Measurements from ENCODE around the gene PDS5B.

PDS5B gene

DNA sequence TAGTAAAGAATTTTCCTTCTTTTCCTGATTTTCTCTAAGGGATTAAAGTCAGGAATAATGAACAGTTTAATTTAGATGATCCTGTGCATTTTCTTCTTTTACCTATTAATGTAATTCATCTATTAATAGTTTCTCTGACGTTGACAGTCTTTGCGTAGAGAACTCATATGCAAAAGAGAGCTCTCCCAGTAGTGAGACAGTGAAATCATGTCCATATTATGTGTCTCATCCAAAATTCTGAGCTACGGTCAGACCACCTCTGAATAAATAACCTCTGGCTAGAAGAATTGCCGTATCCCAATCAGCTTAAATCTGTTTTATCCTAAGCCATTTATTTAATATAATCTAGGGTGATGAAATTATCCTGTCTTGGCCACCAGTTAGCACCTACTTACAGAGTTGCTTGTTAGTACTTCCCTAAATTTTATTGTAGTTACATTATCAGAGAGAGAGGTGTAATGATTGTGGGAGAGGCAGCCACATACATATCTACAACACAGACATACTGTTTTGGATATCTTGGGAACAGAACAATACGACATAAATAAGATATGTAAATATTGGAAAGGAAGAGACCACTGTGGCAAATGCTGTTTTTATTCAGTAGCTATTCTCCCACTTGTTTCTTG, 30.7 kb downstream of the PDS5B start (continued):
- TF ChIP-seq, protein P1, sequence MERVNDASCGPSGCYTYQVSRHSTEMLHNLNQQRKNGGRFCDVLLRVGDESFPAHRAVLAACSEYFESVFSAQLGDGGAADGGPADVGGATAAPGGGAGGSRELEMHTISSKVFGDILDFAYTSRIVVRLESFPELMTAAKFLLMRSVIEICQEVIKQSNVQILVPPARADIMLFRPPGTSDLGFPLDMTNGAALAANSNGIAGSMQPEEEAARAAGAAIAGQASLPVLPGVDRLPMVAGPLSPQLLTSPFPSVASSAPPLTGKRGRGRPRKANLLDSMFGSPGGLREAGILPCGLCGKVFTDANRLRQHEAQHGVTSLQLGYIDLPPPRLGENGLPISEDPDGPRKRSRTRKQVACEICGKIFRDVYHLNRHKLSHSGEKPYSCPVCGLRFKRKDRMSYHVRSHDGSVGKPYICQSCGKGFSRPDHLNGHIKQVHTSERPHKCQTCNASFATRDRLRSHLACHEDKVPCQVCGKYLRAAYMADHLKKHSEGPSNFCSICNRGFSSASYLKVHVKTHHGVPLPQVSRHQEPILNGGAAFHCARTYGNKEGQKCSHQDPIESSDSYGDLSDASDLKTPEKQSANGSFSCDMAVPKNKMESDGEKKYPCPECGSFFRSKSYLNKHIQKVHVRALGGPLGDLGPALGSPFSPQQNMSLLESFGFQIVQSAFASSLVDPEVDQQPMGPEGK (tag by site-specific recombination; IDR thresholded peaks at IDR 0.05), result no peak

GRCh38 chr13:32622827-32623226, 36.6 kb downstream of the PDS5B start:
- H3K27ac ChIP-seq (ENCODE audit: extremely low read depth, low read depth, low read length), result no peak overlapping the region
- H3K4me3 ChIP-seq (ENCODE audit: low read depth, low read length), result no peak overlapping the region
- no peaks in the 10 kb centered on the region for H3K36me3 ChIP-seq (ENCODE audit: control insufficient read depth in 2 of 2, insufficient read depth in 1 of 2, low read length in 2 of 2)
- H3K4me1 ChIP-seq (ENCODE audit: control insufficient read depth, insufficient read depth, low read length), result no peaks in the 10 kb centered on the region
- CTCF ChIA-PET, result interaction anchor here (1.0 kb wide), 1 partner anchor 28 kb away, joined by 3 read pairs; no protein-coding TSS in a partner anchor
- POLR2A ChIA-PET, result no interaction called here
- H3K9me3 ChIP-seq (ENCODE audit: control insufficient read depth, insufficient read depth, low read depth, low read length), result no peaks in the 10 kb centered on the region
- TF ChIP-seq, protein P2, sequence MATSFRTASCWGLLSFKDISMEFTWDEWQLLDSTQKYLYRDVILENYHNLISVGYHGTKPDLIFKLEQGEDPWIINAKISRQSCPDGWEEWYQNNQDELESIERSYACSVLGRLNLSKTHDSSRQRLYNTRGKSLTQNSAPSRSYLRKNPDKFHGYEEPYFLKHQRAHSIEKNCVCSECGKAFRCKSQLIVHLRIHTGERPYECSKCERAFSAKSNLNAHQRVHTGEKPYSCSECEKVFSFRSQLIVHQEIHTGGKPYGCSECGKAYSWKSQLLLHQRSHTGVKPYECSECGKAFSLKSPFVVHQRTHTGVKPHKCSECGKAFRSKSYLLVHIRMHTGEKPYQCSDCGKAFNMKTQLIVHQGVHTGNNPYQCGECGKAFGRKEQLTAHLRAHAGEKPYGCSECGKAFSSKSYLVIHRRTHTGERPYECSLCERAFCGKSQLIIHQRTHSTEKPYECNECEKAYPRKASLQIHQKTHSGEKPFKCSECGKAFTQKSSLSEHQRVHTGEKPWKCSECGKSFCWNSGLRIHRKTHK (tag by site-specific recombination; IDR thresholded peaks at IDR 0.05), result no peak
- TF ChIP-seq IKZF3 (tag by site-specific recombination; IDR thresholded peaks at IDR 0.05), result no peak
- TF ChIP-seq ZNF335 (tag by site-specific recombination; conservative IDR thresholded peaks at IDR 0.05), result no peak
- TF ChIP-seq ZNF157 (tag by site-specific recombination; IDR thresholded peaks at IDR 0.05), result no peak
- TF ChIP-seq OSR2 (tag by site-specific recombination; IDR thresholded peaks at IDR 0.05), result no peak
- TF ChIP-seq ZNF140 (tag by site-specific recombination; IDR thresholded peaks at IDR 0.05), result no peak
- peak; percentile 87 for TF ChIP-seq SETDB1 (IDR thresholded peaks at IDR 0.05; ENCODE audit: insufficient read length, low read length)
- TF ChIP-seq ZNF549 (tag by site-specific recombination; IDR thresholded peaks at IDR 0.05), result peak; percentile 96
- TF ChIP-seq ZNF24 (tag by site-specific recombination; IDR thresholded peaks at IDR 0.05), result no peak
- TF ChIP-seq, protein P3, sequence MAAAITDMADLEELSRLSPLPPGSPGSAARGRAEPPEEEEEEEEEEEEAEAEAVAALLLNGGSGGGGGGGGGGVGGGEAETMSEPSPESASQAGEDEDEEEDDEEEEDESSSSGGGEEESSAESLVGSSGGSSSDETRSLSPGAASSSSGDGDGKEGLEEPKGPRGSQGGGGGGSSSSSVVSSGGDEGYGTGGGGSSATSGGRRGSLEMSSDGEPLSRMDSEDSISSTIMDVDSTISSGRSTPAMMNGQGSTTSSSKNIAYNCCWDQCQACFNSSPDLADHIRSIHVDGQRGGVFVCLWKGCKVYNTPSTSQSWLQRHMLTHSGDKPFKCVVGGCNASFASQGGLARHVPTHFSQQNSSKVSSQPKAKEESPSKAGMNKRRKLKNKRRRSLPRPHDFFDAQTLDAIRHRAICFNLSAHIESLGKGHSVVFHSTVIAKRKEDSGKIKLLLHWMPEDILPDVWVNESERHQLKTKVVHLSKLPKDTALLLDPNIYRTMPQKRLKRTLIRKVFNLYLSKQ (tag by site-specific recombination; IDR thresholded peaks at IDR 0.05; ENCODE audit: borderline replicate concordance), result no peak

GRCh38 chr13:32624441-32624840, 38.2 kb downstream of the PDS5B start:
- no peak overlapping the region for H3K4me3 ChIP-seq (ENCODE audit: low read depth, low read length)
- no peaks in the 10 kb centered on the region for H3K36me3 ChIP-seq (ENCODE audit: control insufficient read depth in 2 of 2, insufficient read depth in 1 of 2, low read length in 2 of 2)
- CTCF ChIA-PET, result interaction anchor here (1.1 to 1.8 kb wide), 2 partner anchors 15 to 27 kb away, joined by 3 to 4 read pairs; no protein-coding TSS in a partner anchor
- no peaks in the 10 kb centered on the region for H3K9me3 ChIP-seq (ENCODE audit: control insufficient read depth, insufficient read depth, low read depth, low read length)
- no peak overlapping the region for H3K27ac ChIP-seq (ENCODE audit: extremely low read depth, low read depth, low read length)
- no peaks in the 10 kb centered on the region for H3K4me1 ChIP-seq (ENCODE audit: control insufficient read depth, insufficient read depth, low read length)
- POLR2A ChIA-PET, result no interaction called here
- no peak for TF ChIP-seq ZNF555 (tag by site-specific recombination; conservative IDR thresholded peaks at IDR 0.05)
- no peak for TF ChIP-seq ZNF610 (tag by site-specific recombination; IDR thresholded peaks at IDR 0.05; ENCODE audit: borderline replicate concordance)
- TF ChIP-seq, protein P4, sequence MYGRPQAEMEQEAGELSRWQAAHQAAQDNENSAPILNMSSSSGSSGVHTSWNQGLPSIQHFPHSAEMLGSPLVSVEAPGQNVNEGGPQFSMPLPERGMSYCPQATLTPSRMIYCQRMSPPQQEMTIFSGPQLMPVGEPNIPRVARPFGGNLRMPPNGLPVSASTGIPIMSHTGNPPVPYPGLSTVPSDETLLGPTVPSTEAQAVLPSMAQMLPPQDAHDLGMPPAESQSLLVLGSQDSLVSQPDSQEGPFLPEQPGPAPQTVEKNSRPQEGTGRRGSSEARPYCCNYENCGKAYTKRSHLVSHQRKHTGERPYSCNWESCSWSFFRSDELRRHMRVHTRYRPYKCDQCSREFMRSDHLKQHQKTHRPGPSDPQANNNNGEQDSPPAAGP (tag by site-specific recombination; IDR thresholded peaks at IDR 0.05), result no peak
- no peak for TF ChIP-seq ZNF561 (tag by site-specific recombination; IDR thresholded peaks at IDR 0.05; ENCODE audit: borderline replicate concordance)
- TF ChIP-seq ZNF510 (tag by site-specific recombination; IDR thresholded peaks at IDR 0.05; ENCODE audit: insufficient replicate concordance), result no peak
- no peak for TF ChIP-seq ZBTB21 (tag by site-specific recombination; IDR thresholded peaks at IDR 0.05)
- no peak for TF ChIP-seq HOXD13 (CRISPR knock-in tag; IDR thresholded peaks at IDR 0.05; ENCODE audit: borderline replicate concordance)
- no peak for TF ChIP-seq ZNF624 (tag by site-specific recombination; IDR thresholded peaks at IDR 0.05)
- no peak for TF ChIP-seq ZNF248 (tag by site-specific recombination; IDR thresholded peaks at IDR 0.05)
- no peak for TF ChIP-seq ZBTB17 (tag by site-specific recombination; IDR thresholded peaks at IDR 0.05)
- no peak for TF ChIP-seq ZNF558 (tag by site-specific recombination; IDR thresholded peaks at IDR 0.05)
- TF ChIP-seq ZNF426 (tag by site-specific recombination; IDR thresholded peaks at IDR 0.05), result no peak
- no peak for TF ChIP-seq ZNF560 (tag by site-specific recombination; IDR thresholded peaks at IDR 0.05; ENCODE audit: borderline replicate concordance)
- no peak for TF ChIP-seq ZNF544 (tag by site-specific recombination; IDR thresholded peaks at IDR 0.05)
- no peak for TF ChIP-seq ZNF792 (tag by site-specific recombination; IDR thresholded peaks at IDR 0.05)
- TF ChIP-seq SCRT2 (tag by site-specific recombination; IDR thresholded peaks at IDR 0.05), result no peak
- no peak for TF ChIP-seq GLIS2 (tag by site-specific recombination; IDR thresholded peaks at IDR 0.05)
- TF ChIP-seq ZNF211 (tag by site-specific recombination; IDR thresholded peaks at IDR 0.05; ENCODE audit: low read depth), result no peak

Data from HEK293 (cell line).